HEK293 (cell line): Measurements from ENCODE around the gene OCRL.

Experiments
- AEBP2 ChIP-seq: fragments of 450-650 bp; formaldehyde crosslinking; IDR thresholded peaks from 2 replicates; pipeline ENCODE4 v1.5.1; 2016; ENCODE audit warnings: missing biosample characterization, missing genetic modification characterization, borderline replicate concordance
- GFI1B ChIP-seq: fragments of 450-650 bp; formaldehyde crosslinking; IDR thresholded peaks from 2 replicates; pipeline ENCODE4 v1.5.1; 2016; ENCODE audit warnings: missing biosample characterization, missing genetic modification characterization
- HOXD13 ChIP-seq: sonication (generic); formaldehyde crosslinking; IDR thresholded peaks from 2 replicates; pipeline ENCODE4 v1.8.0; 2022; ENCODE audit warnings: missing genetic modification reagents, borderline replicate concordance
- SP3 ChIP-seq: fragments of 450-650 bp; formaldehyde crosslinking; IDR thresholded peaks from 2 replicates; pipeline ENCODE4 v1.5.1; 2016; ENCODE audit warnings: missing biosample characterization, missing genetic modification characterization
- ZBTB44 ChIP-seq: fragments of 450-650 bp; IDR thresholded peaks from 2 replicates; pipeline ENCODE4 v1.5.1; 2018; ENCODE audit warnings: missing biosample characterization, mild to moderate bottlenecking, missing genetic modification characterization
- ZBTB49 ChIP-seq: fragments of 450-650 bp; formaldehyde crosslinking; IDR thresholded peaks from 2 replicates; pipeline ENCODE4 v1.5.1; 2016; ENCODE audit warnings: missing biosample characterization, missing genetic modification characterization, low read depth
- ZBTB6 ChIP-seq: fragments of 450-650 bp; formaldehyde crosslinking; IDR thresholded peaks from 2 replicates; pipeline ENCODE4 v1.5.1; 2017; ENCODE audit warnings: missing biosample characterization, missing genetic modification characterization
- ZBTB8A ChIP-seq: fragments of 450-650 bp; formaldehyde crosslinking; IDR thresholded peaks from 2 replicates; pipeline ENCODE4 v1.5.1; 2016; ENCODE audit warnings: missing biosample characterization, missing genetic modification characterization
- ZNF132 ChIP-seq: fragments of 450-650 bp; formaldehyde crosslinking; IDR thresholded peaks from 2 replicates; pipeline ENCODE4 v1.5.1; 2017; ENCODE audit warnings: missing biosample characterization, missing genetic modification characterization, borderline replicate concordance
- ZNF140 ChIP-seq: fragments of 450-650 bp; formaldehyde crosslinking; IDR thresholded peaks from 2 replicates; pipeline ENCODE4 v1.5.1; 2016; ENCODE audit warnings: missing biosample characterization, missing genetic modification characterization
- ZNF175 ChIP-seq: fragments of 450-650 bp; formaldehyde crosslinking; IDR thresholded peaks from 2 replicates; pipeline ENCODE4 v1.5.1; 2016; ENCODE audit warnings: missing biosample characterization, missing genetic modification characterization
- ZNF211 ChIP-seq: fragments of 450-650 bp; formaldehyde crosslinking; IDR thresholded peaks from 2 replicates; pipeline ENCODE4 v1.5.1; 2016; ENCODE audit warnings: low read depth, missing biosample characterization, missing genetic modification characterization
- ZNF292 ChIP-seq: fragments of 450-650 bp; formaldehyde crosslinking; IDR thresholded peaks from 2 replicates; pipeline ENCODE4 v1.5.1; 2016; ENCODE audit warnings: low read depth, missing biosample characterization, missing genetic modification characterization, borderline replicate concordance
- ZNF324 ChIP-seq: fragments of 450-650 bp; formaldehyde crosslinking; IDR thresholded peaks from 2 replicates; pipeline ENCODE4 v1.5.1; 2016; ENCODE audit warnings: missing biosample characterization, missing genetic modification characterization
- ZNF362 ChIP-seq: fragments of 450-650 bp; formaldehyde crosslinking; IDR thresholded peaks from 2 replicates; pipeline ENCODE4 v1.5.1; 2016; ENCODE audit warnings: missing biosample characterization, missing genetic modification characterization
- ZNF37A ChIP-seq: fragments of 450-650 bp; IDR thresholded peaks from 2 replicates; pipeline ENCODE4 v1.5.1; 2018; ENCODE audit warnings: missing biosample characterization, missing genetic modification characterization
- ZNF391 ChIP-seq: fragments of 450-650 bp; formaldehyde crosslinking; IDR thresholded peaks from 2 replicates; pipeline ENCODE4 v1.5.1; 2016; ENCODE audit warnings: low read depth, missing biosample characterization, missing genetic modification characterization, borderline replicate concordance
- ZNF398 ChIP-seq: fragments of 450-650 bp; formaldehyde crosslinking; IDR thresholded peaks from 2 replicates; pipeline ENCODE4 v1.5.1; 2017; ENCODE audit warnings: missing biosample characterization, missing genetic modification characterization
- ZNF433 ChIP-seq: fragments of 450-650 bp; formaldehyde crosslinking; IDR thresholded peaks from 2 replicates; pipeline ENCODE4 v1.5.1; 2016; ENCODE audit warnings: missing biosample characterization, missing genetic modification characterization, low read depth
- ZNF510 ChIP-seq: fragments of 450-650 bp; formaldehyde crosslinking; IDR thresholded peaks from 2 replicates; pipeline ENCODE4 v1.5.1; 2018; ENCODE audit warnings: mild to moderate bottlenecking, missing genetic modification characterization, missing biosample characterization; ENCODE audit not compliant: insufficient replicate concordance
- ZNF513 ChIP-seq: fragments of 450-650 bp; IDR thresholded peaks from 2 replicates; pipeline ENCODE4 v1.5.1; 2018; ENCODE audit warnings: missing biosample characterization, missing genetic modification characterization
- ZNF596 ChIP-seq: fragments of 450-650 bp; IDR thresholded peaks from 2 replicates; pipeline ENCODE4 v1.5.0; 2018; ENCODE audit warnings: missing biosample characterization, mild to moderate bottlenecking, missing genetic modification characterization, moderate library complexity
- ZNF600 ChIP-seq: fragments of 450-650 bp; formaldehyde crosslinking; IDR thresholded peaks from 2 replicates; pipeline ENCODE4 v1.5.1; 2016; ENCODE audit warnings: missing biosample characterization, missing genetic modification characterization
- ZNF610 ChIP-seq: fragments of 450-650 bp; formaldehyde crosslinking; IDR thresholded peaks from 2 replicates; pipeline ENCODE4 v1.5.1; 2016; ENCODE audit warnings: missing biosample characterization, missing genetic modification characterization, borderline replicate concordance
- ZNF626 ChIP-seq: fragments of 450-650 bp; sonication (Bioruptor Pico); formaldehyde crosslinking; IDR thresholded peaks from 2 replicates; pipeline ENCODE4 v1.5.1; 2018; ENCODE audit warnings: missing biosample characterization, missing genetic modification characterization, inconsistent platforms
- ZNF658 ChIP-seq: fragments of 450-650 bp; formaldehyde crosslinking; IDR thresholded peaks from 2 replicates; pipeline ENCODE4; 2016; ENCODE audit warnings: missing biosample characterization, missing genetic modification characterization
- ZNF76 ChIP-seq: fragments of 450-650 bp; formaldehyde crosslinking; IDR thresholded peaks from 2 replicates; pipeline ENCODE4; 2016; ENCODE audit warnings: low read depth, missing biosample characterization, missing genetic modification characterization, borderline replicate concordance

OCRL gene

GRCh38 chrX:129522184-129523078 lies 17.6 kb upstream of the OCRL start (continued):
- TF ChIP-seq ZNF513 (tag by site-specific recombination) = no peak
- TF ChIP-seq ZNF510 = no peak
- TF ChIP-seq ZNF175 = no peak
- no peak for TF ChIP-seq HOXD13 (CRISPR knock-in tag)
- no peak for TF ChIP-seq ZBTB8A (tag by site-specific recombination)
- no peak for TF ChIP-seq ZNF658
- no peak for TF ChIP-seq ZNF37A (tag by site-specific recombination)
- peak; percentile 77 for TF ChIP-seq ZNF398
- TF ChIP-seq ZNF391 (tag by site-specific recombination) = no peak
- TF ChIP-seq SP3 = 0 out of 2 replicates have a peak, but pooled peaks have one; percentile 15
- no peak for TF ChIP-seq ZNF132 (tag by site-specific recombination)
- TF ChIP-seq ZBTB49 = no peak
- no peak for TF ChIP-seq ZNF211 (tag by site-specific recombination)
- TF ChIP-seq GFI1B = peak; percentile 67; the same call in 1 of the 2 replicates
- no peak for TF ChIP-seq ZBTB44
- peak; percentile 93 for TF ChIP-seq ZNF76
- TF ChIP-seq ZNF433 (tag by site-specific recombination) = no peak
- TF ChIP-seq ZNF596 = no peak
- TF ChIP-seq AEBP2 (tag by site-specific recombination) = no peak
- TF ChIP-seq ZNF324 = no peak
- no peak for TF ChIP-seq ZNF626 (tag by site-specific recombination)
- no peak for TF ChIP-seq ZNF610 (tag by site-specific recombination)
- TF ChIP-seq ZNF292 = no peak
- TF ChIP-seq ZNF600 (tag by site-specific recombination) = no peak
- TF ChIP-seq ZBTB6 (tag by site-specific recombination) = no peak
- no peak for TF ChIP-seq ZNF140 (tag by site-specific recombination)
- 0 out of 2 replicates have a peak, but pooled peaks have one; percentile 58 for TF ChIP-seq ZNF362 (tag by site-specific recombination)
